Peyer's patch (tissue), 4 donors: ENCODE measurements around the gene FIGLA.

ENCODE experiments used
- POLR2A ChIP-seq, 2 donors: fragments of 450-650 bp; IDR thresholded peaks; one replicate each; pipeline ENCODE4 v1.5.1; 2017; ENCODE audit warnings: antibody characterized with exemption in 2 of 2, mild to moderate bottlenecking in 2 of 2, moderate library complexity in 2 of 2
- TF ChIP-seq, protein P1 (sequence below), 6 experiments: fragments of 450-650 bp in 4 of 6; fragments of 200-600 bp in 2 of 6; sonication (generic) in 1 of 6; IDR thresholded peaks; one replicate each; pipeline ENCODE4 v1.5.1; 2017 to 2019; ENCODE audit warnings: antibody characterized with exemption in 6 of 6, mild to moderate bottlenecking in 3 of 6, moderate library complexity in 1 of 6

DNA sequence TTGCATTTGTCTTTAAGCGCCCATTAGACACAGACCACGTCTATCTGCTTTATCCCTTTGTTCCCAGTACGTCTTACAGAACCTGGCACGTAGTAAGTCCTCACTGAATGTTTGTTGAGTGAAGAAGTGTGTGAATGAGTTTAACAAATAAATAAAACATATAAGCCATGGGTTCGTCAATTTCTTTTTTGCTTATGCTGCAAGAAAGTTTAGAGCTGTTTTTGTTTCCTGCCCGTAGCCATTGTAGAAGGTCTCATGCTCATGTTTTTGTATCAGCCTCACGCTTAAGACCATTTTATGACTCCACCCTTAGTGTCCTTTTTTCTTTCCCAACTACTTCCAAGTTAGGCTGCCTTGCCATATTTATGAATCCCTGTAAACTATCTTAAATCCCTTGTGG, 24.9 kb downstream of the FIGLA start:
- TF ChIP-seq, protein P1, sequence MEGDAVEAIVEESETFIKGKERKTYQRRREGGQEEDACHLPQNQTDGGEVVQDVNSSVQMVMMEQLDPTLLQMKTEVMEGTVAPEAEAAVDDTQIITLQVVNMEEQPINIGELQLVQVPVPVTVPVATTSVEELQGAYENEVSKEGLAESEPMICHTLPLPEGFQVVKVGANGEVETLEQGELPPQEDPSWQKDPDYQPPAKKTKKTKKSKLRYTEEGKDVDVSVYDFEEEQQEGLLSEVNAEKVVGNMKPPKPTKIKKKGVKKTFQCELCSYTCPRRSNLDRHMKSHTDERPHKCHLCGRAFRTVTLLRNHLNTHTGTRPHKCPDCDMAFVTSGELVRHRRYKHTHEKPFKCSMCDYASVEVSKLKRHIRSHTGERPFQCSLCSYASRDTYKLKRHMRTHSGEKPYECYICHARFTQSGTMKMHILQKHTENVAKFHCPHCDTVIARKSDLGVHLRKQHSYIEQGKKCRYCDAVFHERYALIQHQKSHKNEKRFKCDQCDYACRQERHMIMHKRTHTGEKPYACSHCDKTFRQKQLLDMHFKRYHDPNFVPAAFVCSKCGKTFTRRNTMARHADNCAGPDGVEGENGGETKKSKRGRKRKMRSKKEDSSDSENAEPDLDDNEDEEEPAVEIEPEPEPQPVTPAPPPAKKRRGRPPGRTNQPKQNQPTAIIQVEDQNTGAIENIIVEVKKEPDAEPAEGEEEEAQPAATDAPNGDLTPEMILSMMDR (IDR thresholded peaks at IDR 0.05), result no peak
- no peak for TF ChIP-seq POLR2A (IDR thresholded peaks at IDR 0.05)
